Measurements from ENCODE around the gene ELOVL4. TPM values are rescaled to one million over a fixed set of nuclear protein-coding genes. Genes with fewer than 3 reads are reported as not detected.

The ELOVL4 gene
- total and polyA plus RNA-seq, 12 donors, result 0.11 to 2.1 (median 0.52) TPM; not detected in 1

GRCh38 chr6:79941489-79942151, 5.7 kb downstream of the ELOVL4 start:
- H3K4me1 ChIP-seq (replicated peaks in 1 of 2), result peaks cover 0 to 4% of the 10 kb centered on the region in 2 donors
- intact Hi-C loops (cut with DNase I), result loop anchor here in 1 of 2 donors (10.0 kb wide), 1 partner anchor 153 kb away; no protein-coding TSS in a partner anchor
- 68 to 72% (median 70%) methylated on average over 5 of the region's 5 CpGs for WGBS, 4 donors

GRCh38 chr6:79928478-79928998, 18.8 kb downstream of the ELOVL4 start:
- no peaks in the 10 kb centered on the region for H3K9me3 ChIP-seq (replicated peaks in 1 of 3)
- no peak for TF ChIP-seq CTCF (IDR thresholded peaks at IDR 0.05)
- no peak for TF ChIP-seq POLR2A (IDR thresholded peaks at IDR 0.05)
- H3K4me1 ChIP-seq (replicated peaks in 1 of 2), result no peaks in the 10 kb centered on the region
- WGBS, 4 donors, result 52 to 76% (median 64%) methylated on average over 1 of the region's 1 CpG
- no peak overlapping the region for H3K4me3 ChIP-seq
- H3K27ac ChIP-seq, result no peak overlapping the region
- no peak for DNase-seq
- no peaks in the 10 kb centered on the region for H3K36me3 ChIP-seq (replicated peaks in 1 of 2)
- no peaks in the 10 kb centered on the region for H3K27me3 ChIP-seq
- intact Hi-C loops (cut with DNase I), result no loop called here

More at GRCh38 chr6:79941489-79942151, 5.7 kb downstream of the ELOVL4 start:
- TF ChIP-seq POLR2A (IDR thresholded peaks at IDR 0.05) (no peak), CTCF (IDR thresholded peaks at IDR 0.05) (no peak)
- Histone ChIP-seq H3K27me3 (peaks cover 14% of the 10 kb centered on the region), H3K36me3 (replicated peaks in 1 of 2) (no peaks in the 10 kb centered on the region), H3K9me3 (replicated peaks in 1 of 3) (no peaks in the 10 kb centered on the region), H3K27ac (no peak overlapping the region), H3K4me3 (no peak overlapping the region)
- DNase-seq, result no peak

GRCh38 chr6:79927758-79928157, 19.6 kb downstream of the ELOVL4 start:
- TF ChIP-seq POLR2A (IDR thresholded peaks at IDR 0.05) (no peak), CTCF (IDR thresholded peaks at IDR 0.05) (no peak)
- intact Hi-C loops (cut with DNase I), result no loop called here

GRCh38 chr6:79923270-79923669, 24.1 kb downstream of the ELOVL4 start:
- Histone ChIP-seq H3K36me3 (replicated peaks in 1 of 2) (no peaks in the 10 kb centered on the region), H3K27me3 (no peaks in the 10 kb centered on the region), H3K9me3 (replicated peaks in 1 of 3) (no peaks in the 10 kb centered on the region), H3K4me1 (replicated peaks in 1 of 2) (no peaks in the 10 kb centered on the region), H3K27ac (no peak overlapping the region), H3K4me3 (no peak overlapping the region)
- intact Hi-C loops (cut with DNase I), result no loop called here
- WGBS, 4 donors, result 76 to 96% (median 82%) methylated on average over 2 of the region's 2 CpGs
- DNase-seq, result no peak
- TF ChIP-seq CTCF (IDR thresholded peaks at IDR 0.05) (no peak), POLR2A (IDR thresholded peaks at IDR 0.05) (no peak)

More at GRCh38 chr6:79927758-79928157, 19.6 kb downstream of the ELOVL4 start:
- Histone ChIP-seq H3K4me1 (replicated peaks in 1 of 2) (no peaks in the 10 kb centered on the region), H3K4me3 (no peak overlapping the region), H3K27ac (no peak overlapping the region), H3K36me3 (replicated peaks in 1 of 2) (no peaks in the 10 kb centered on the region), H3K9me3 (replicated peaks in 1 of 3) (no peaks in the 10 kb centered on the region), H3K27me3 (no peaks in the 10 kb centered on the region)
- DNase-seq, result no peak
- WGBS, 4 donors, result 57 to 72% (median 61%) methylated on average over 3 of the region's 3 CpGs

Measured in adrenal gland (tissue), 12 donors.